Glutamatergic neuron (in vitro differentiated cells): Measurements from ENCODE around the gene DNAAF1. TPM values are rescaled to one million over a fixed set of nuclear protein-coding genes. Genes with fewer than 3 reads are reported as not detected.
"Not testable (repeated sequence)": the region's sequence is repeated elsewhere in the genome, so short reads cannot be mapped to it uniquely, and the experiment has no call there.

ENCODE experiments used
- DNase-seq: peaks from one replicate; pipeline ENCODE4 v3.0.0; 2022
- H3K27ac Mint-ChIP-seq: one replicate; pipeline ENCODE4 v1.8.0; 2020; ENCODE audit warnings: mild to moderate bottlenecking, mixed read lengths, inconsistent platforms; ENCODE audit not compliant: unreplicated experiment
- H3K27me3 Mint-ChIP-seq: one replicate; pipeline ENCODE4 v1.8.0; 2020; ENCODE audit warnings: mild to moderate bottlenecking, moderate library complexity, mixed read lengths, inconsistent platforms; ENCODE audit not compliant: unreplicated experiment
- H3K36me3 Mint-ChIP-seq: one replicate; pipeline ENCODE4 v1.8.0; 2020; ENCODE audit warnings: mild to moderate bottlenecking, mixed read lengths, inconsistent platforms; ENCODE audit not compliant: unreplicated experiment
- H3K4me1 Mint-ChIP-seq: one replicate; pipeline ENCODE4 v1.8.0; 2020; ENCODE audit warnings: mild to moderate bottlenecking, low read depth, mixed read lengths, inconsistent platforms; ENCODE audit not compliant: unreplicated experiment
- H3K4me3 Mint-ChIP-seq: one replicate; pipeline ENCODE4 v1.8.0; 2020; ENCODE audit warnings: mild to moderate bottlenecking, mixed read lengths, inconsistent platforms; ENCODE audit not compliant: unreplicated experiment
- H3K9me3 Mint-ChIP-seq: one replicate; pipeline ENCODE4 v1.8.0; 2020; ENCODE audit warnings: mild to moderate bottlenecking, moderate library complexity, mixed read lengths, inconsistent platforms; ENCODE audit not compliant: unreplicated experiment
- total RNA-seq: library from RNA; stranded (reverse); fragmentation: NEBNext Ultra II Directional; extraction: Animal tissue kit (Norgen Biotek cat#: 25700); gene quantifications from one replicate; pipeline ENCODE4 v1.2.1, GENCODE V29; 2021; ENCODE audit not compliant: unreplicated experiment
- TF ChIP-seq, protein P1 (sequence below): fragments of 200-600 bp; sonication (generic); IDR thresholded peaks from one replicate; pipeline ENCODE4 v1.5.0; 2021; ENCODE audit not compliant: partially characterized antibody, unreplicated experiment

The DNAAF1 gene
- total RNA-seq, 1 donor from 2014 or later = 0.56 TPM

DNA sequence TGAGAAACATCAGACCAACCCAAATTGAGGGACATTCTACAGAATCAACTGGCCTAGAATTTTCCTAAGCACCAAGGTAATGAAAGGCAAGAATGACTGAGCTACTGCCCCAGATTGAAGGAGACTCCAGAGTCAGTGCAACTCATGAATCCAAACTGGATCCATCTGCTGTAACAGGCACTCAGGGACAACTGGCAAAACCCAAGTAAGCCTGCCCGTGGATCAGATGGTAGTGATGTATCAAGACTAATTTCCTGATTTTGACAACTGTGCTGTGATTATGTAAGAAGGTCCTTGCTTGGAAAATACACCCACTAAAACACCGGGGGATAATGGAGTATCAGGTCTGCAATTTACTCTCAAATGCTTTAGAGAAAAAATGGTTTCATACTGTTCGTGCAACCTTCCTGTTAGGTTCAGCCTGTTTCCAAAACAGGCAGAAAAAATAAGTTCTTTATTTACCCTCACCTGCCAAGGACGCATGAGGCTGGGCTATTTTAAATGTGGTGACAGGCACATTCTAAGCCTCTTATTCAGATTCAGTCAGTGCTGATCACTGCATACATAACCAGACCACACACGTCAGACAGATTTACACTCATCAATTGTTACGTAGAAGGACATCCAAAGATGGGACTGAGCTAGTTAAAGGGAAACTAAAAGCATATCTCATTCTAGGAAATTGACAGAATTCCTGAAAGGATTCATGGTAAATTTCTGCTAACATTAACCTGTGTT lies 35.3 kb upstream of the DNAAF1 start:
- Mint-ChIP-seq H3K9me3 (peaks cover 2% of the 10 kb centered on the region), H3K27me3 (peaks cover 7% of the 10 kb centered on the region), H3K27ac (peak overlapping the region; percentile 41), H3K4me1 (peaks cover 34% of the 10 kb centered on the region), H3K4me3 (no peak overlapping the region), H3K36me3 (no peaks in the 10 kb centered on the region)
- TF ChIP-seq, protein P1, sequence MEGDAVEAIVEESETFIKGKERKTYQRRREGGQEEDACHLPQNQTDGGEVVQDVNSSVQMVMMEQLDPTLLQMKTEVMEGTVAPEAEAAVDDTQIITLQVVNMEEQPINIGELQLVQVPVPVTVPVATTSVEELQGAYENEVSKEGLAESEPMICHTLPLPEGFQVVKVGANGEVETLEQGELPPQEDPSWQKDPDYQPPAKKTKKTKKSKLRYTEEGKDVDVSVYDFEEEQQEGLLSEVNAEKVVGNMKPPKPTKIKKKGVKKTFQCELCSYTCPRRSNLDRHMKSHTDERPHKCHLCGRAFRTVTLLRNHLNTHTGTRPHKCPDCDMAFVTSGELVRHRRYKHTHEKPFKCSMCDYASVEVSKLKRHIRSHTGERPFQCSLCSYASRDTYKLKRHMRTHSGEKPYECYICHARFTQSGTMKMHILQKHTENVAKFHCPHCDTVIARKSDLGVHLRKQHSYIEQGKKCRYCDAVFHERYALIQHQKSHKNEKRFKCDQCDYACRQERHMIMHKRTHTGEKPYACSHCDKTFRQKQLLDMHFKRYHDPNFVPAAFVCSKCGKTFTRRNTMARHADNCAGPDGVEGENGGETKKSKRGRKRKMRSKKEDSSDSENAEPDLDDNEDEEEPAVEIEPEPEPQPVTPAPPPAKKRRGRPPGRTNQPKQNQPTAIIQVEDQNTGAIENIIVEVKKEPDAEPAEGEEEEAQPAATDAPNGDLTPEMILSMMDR = no peak
- no peak for DNase-seq

GRCh38 chr16:84110527-84110926 lies 34.6 kb upstream of the DNAAF1 start:
- Mint-ChIP-seq H3K9me3 (peaks cover 5% of the 10 kb centered on the region), H3K27ac (peak overlapping the region; percentile 41), H3K36me3 (no peaks in the 10 kb centered on the region), H3K4me1 (peaks cover 32% of the 10 kb centered on the region), H3K4me3 (peak overlapping the region; percentile 56), H3K27me3 (peaks cover 7% of the 10 kb centered on the region)
- no peak for DNase-seq
- TF ChIP-seq, protein P1 = no peak

- no peak overlapping the region for H3K27ac Mint-ChIP-seq
- H3K4me1 Mint-ChIP-seq = peaks cover 28% of the 10 kb centered on the region
- no peak overlapping the region for H3K4me3 Mint-ChIP-seq
- no peaks in the 10 kb centered on the region for H3K36me3 Mint-ChIP-seq
- H3K27me3 Mint-ChIP-seq = peaks cover 5% of the 10 kb centered on the region
- DNase-seq = no peak
- TF ChIP-seq, protein P1 = no peak
- peaks cover 9% of the 10 kb centered on the region for H3K9me3 Mint-ChIP-seq
These were observed 33.6 kb upstream of the DNAAF1 start for GRCh38 chr16:84111525-84111924.

DNA sequence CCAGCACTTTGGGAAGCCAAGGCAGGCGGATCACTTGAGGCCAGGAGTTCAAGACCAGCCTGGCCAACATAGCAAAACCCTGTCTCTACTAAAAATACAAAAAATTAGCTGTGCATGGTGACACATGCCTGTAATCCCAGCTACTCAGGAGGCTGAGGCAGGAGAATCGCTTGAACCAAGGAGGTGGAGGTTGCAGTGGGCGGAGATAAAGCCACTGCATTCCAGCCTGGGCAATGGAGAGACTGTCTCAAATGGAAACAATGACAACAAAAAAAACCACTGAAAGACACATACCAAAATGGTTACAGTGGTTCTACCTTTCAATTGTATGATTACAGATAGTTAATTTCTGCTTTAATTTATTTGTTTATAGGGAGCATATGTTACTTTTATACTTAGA lies 33.2 kb upstream of the DNAAF1 start:
- H3K27ac Mint-ChIP-seq, H3K27me3 Mint-ChIP-seq, H3K4me3 Mint-ChIP-seq: not testable (repeated sequence)

GRCh38 chr16:84115919-84116719 lies 29.0 kb upstream of the DNAAF1 start:
- peaks cover 16% of the 10 kb centered on the region for H3K9me3 Mint-ChIP-seq
- H3K4me3 Mint-ChIP-seq = peak overlapping the region; percentile 98
- peaks cover 6% of the 10 kb centered on the region for H3K4me1 Mint-ChIP-seq
- H3K27me3 Mint-ChIP-seq = peaks cover 4% of the 10 kb centered on the region
- DNase-seq = no peak
- TF ChIP-seq, protein P1 = peak; percentile 61
- peak overlapping the region; percentile 98 for H3K27ac Mint-ChIP-seq
- H3K36me3 Mint-ChIP-seq = no peaks in the 10 kb centered on the region

More for the DNA sequence above, 33.2 kb upstream of the DNAAF1 start:
- not testable (repeated sequence) for H3K36me3 Mint-ChIP-seq, H3K9me3 Mint-ChIP-seq, DNase-seq
- peaks cover 23% of the 10 kb centered on the region for H3K4me1 Mint-ChIP-seq
